ENCODE data around the gene GRIK1.

GRIK1 gene

DNA sequence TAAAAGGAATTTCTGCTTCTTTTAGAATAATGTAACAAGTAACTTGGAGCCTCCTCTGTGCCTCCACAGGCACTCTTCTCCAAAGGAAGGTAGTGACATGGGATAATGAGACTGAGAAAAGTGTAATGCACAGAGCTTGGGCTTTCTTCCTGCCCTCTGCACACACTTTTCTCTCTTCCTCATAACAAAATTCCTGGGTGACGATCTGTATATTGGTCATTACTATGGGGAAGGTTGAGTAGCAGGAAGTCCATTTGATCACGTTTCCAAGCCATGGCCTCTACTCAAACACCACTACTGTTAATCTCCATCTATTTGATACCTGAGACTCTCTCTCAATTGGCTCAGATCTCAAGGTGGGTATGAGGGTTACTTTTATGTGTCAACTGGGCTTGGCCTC, 113.9 kb downstream of the GRIK1 start:
- Histone ChIP-seq H3K4me1 (ENCODE audit: insufficient read depth, low read length, severe bottlenecking) (no peaks in the 10 kb centered on the region), H3F3A (ENCODE audit: insufficient read depth, low read length) (no peaks in the 10 kb centered on the region), H3K4me3 (ENCODE audit: low read depth, low read length, poor library complexity, severe bottlenecking) (no peak overlapping the region), H4K20me1 (ENCODE audit: insufficient read depth, low read length) (no peaks in the 10 kb centered on the region), H3K27ac (ENCODE audit: low read depth, low read length, poor library complexity, severe bottlenecking) (no peak overlapping the region), H3K4me2 (ENCODE audit: low read length) (no peak overlapping the region), H3K36me3 (ENCODE audit: insufficient read depth, low read length) (no peaks in the 10 kb centered on the region), H3K79me2 (ENCODE audit: insufficient read depth, low read length) (no peaks in the 10 kb centered on the region), H3K9me3 (ENCODE audit: low read length) (no peaks in the 10 kb centered on the region), H3K9me2 (ENCODE audit: low read depth, low read length) (no peaks in the 10 kb centered on the region), H3K9ac (ENCODE audit: low read length) (no peak overlapping the region), H3K27me3 (ENCODE audit: insufficient read depth, low read length) (no peaks in the 10 kb centered on the region), H2AFZ (ENCODE audit: low read length) (no peak overlapping the region)
- TF ChIP-seq EZH2 (IDR thresholded peaks at IDR 0.05; ENCODE audit: borderline replicate concordance, low read length) (no peak), CTCF (IDR thresholded peaks at IDR 0.05; ENCODE audit: low read length) (no peak)

GRCh38 chr21:29825345-29825744, 114.5 kb downstream of the GRIK1 start:
- H4K20me1 ChIP-seq (ENCODE audit: insufficient read depth, low read length), result no peaks in the 10 kb centered on the region
- H3K9me2 ChIP-seq (ENCODE audit: low read depth, low read length), result no peaks in the 10 kb centered on the region
- H3K79me2 ChIP-seq (ENCODE audit: insufficient read depth, low read length), result no peaks in the 10 kb centered on the region
- no peaks in the 10 kb centered on the region for H3K27me3 ChIP-seq (ENCODE audit: insufficient read depth, low read length)
- H3K9me3 ChIP-seq (ENCODE audit: low read length), result no peaks in the 10 kb centered on the region
- H3K36me3 ChIP-seq (ENCODE audit: insufficient read depth, low read length), result no peaks in the 10 kb centered on the region
- no peak overlapping the region for H3K9ac ChIP-seq (ENCODE audit: low read length)
- H3F3A ChIP-seq (ENCODE audit: insufficient read depth, low read length), result no peaks in the 10 kb centered on the region
- no peak overlapping the region for H2AFZ ChIP-seq (ENCODE audit: low read length)
- no peaks in the 10 kb centered on the region for H3K4me1 ChIP-seq (ENCODE audit: insufficient read depth, low read length, severe bottlenecking)
- no peak overlapping the region for H3K27ac ChIP-seq (ENCODE audit: low read depth, low read length, poor library complexity, severe bottlenecking)
- H3K4me3 ChIP-seq (ENCODE audit: low read depth, low read length, poor library complexity, severe bottlenecking), result no peak overlapping the region
- H3K4me2 ChIP-seq (ENCODE audit: low read length), result no peak overlapping the region
- TF ChIP-seq CTCF (IDR thresholded peaks at IDR 0.05; ENCODE audit: low read length) (no peak), EZH2 (IDR thresholded peaks at IDR 0.05; ENCODE audit: borderline replicate concordance, low read length) (no peak)

- Histone ChIP-seq H3K4me1 (ENCODE audit: insufficient read depth, low read length, severe bottlenecking) (no peaks in the 10 kb centered on the region), H3K27ac (ENCODE audit: low read depth, low read length, poor library complexity, severe bottlenecking) (no peak overlapping the region), H3K27me3 (ENCODE audit: insufficient read depth, low read length) (no peaks in the 10 kb centered on the region), H3K9ac (ENCODE audit: low read length) (no peak overlapping the region), H4K20me1 (ENCODE audit: insufficient read depth, low read length) (no peaks in the 10 kb centered on the region), H3K4me2 (ENCODE audit: low read length) (no peak overlapping the region), H3F3A (ENCODE audit: insufficient read depth, low read length) (no peaks in the 10 kb centered on the region), H3K36me3 (ENCODE audit: insufficient read depth, low read length) (no peaks in the 10 kb centered on the region), H2AFZ (ENCODE audit: low read length) (no peak overlapping the region), H3K79me2 (ENCODE audit: insufficient read depth, low read length) (no peaks in the 10 kb centered on the region), H3K4me3 (ENCODE audit: low read depth, low read length, poor library complexity, severe bottlenecking) (no peak overlapping the region), H3K9me3 (ENCODE audit: low read length) (no peaks in the 10 kb centered on the region), H3K9me2 (ENCODE audit: low read depth, low read length) (no peaks in the 10 kb centered on the region)
- TF ChIP-seq CTCF (IDR thresholded peaks at IDR 0.05; ENCODE audit: low read length) (no peak), EZH2 (IDR thresholded peaks at IDR 0.05; ENCODE audit: borderline replicate concordance, low read length) (no peak)
Observed at GRCh38 chr21:29822064-29822463, 117.7 kb downstream of the GRIK1 start.
